NCI-H2171 (cell line): Measurements from ENCODE around the gene DAD1.
"Not testable (repeated sequence)": the region's sequence is repeated elsewhere in the genome, so short reads cannot be mapped to it uniquely, and the experiment has no call there.

Source experiments
- DNase-seq: peaks from one replicate; lab custom pipeline; 2025; lab: John Stamatoyannopoulos, UW

Gene DAD1

GRCh38 chr14:22567437-22567836, 21.6 kb downstream of the DAD1 start:
- no peak for DNase-seq

DNA sequence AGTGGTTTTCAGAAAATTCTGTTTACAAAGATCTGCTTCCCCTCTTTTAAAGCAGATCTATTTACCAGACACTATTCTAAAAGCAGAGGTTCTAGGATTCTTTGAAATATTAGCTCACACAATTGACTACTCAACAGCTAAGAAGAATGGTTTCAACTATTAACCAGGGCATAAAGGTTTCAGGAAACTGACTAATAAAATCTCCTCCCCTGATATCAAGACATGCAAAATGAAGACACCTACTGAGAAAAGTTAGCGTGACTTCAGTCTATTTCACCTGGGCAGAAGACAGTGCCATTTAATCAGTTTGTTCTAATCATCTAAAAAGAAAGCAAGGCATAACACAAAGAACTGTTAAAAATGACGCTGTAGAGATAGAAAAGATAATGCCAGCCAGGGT, 22.2 kb downstream of the DAD1 start:
- DNase-seq, result no peak

DNA sequence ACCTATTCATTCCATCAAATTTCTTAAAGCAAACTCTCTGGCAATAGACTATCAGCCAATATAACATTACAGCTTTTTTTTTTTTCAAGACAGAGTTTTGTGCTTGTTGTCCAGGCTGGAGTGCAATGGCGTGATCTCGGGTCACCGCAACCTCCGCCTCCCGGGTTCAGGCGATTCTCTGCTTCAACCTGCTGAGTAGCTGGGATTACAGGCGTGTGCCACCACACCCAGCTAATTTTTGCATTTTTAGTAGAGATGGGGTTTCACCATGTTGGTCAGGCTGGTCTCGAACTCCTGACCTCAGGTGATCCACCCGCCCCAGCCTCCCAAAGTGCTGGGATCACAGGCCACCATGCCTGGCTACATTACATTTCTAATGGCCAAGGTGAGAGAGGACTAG, 22.8 kb downstream of the DAD1 start:
- not testable (repeated sequence) for DNase-seq

GRCh38 chr14:22565391-22565945, 23.6 kb downstream of the DAD1 start:
- no peak for DNase-seq

- DNase-seq, result no peak
Observed at GRCh38 chr14:22564463-22564862, 24.6 kb downstream of the DAD1 start.

GRCh38 chr14:22563987-22564386, 25.0 kb downstream of the DAD1 start:
- no peak for DNase-seq

DNA sequence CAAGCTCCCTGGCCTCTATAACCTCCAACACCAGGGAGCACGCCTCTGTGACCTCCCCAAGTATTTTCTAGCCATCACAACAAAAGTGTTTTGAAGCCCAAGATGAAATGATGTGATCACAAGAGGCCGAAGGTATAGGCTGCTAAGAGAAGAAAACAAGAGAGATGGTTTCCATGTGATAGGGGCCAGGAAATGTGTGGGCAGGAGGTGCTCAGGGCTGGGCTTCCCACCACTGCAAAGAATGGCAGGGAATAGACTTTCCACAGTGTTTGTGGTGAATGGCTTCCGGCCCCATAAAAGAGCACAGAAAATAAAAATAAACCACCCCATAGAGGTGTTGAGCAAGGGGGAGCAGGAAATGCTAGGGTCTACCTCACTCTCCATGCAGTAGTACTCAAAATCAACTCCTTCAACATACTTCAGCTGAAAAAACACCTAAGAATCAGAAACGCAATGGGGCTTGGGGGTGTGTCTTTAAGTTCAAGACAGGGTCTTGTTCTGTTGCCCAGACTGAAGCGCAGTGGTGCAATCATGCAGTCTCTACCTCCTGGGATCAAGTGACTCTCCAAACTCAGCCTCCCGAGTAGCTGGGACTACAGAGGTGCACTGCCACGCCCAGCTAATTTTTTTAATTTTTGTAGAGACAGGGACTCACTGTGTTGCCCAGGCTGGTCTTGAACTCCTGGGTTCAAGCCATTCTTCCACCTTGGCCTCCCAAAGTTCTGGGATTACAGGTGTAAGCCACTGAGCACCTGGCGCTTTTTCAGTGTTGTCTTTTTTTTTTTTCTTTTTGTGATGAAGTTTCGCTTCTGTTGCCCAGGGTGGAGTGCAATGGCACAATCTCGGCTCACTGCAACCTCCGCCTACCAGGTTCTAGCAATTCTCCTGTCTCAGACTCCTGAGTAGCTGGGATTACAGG, 27.1 kb downstream of the DAD1 start:
- DNase-seq, result no peak

- no peak for DNase-seq
Observed at GRCh38 chr14:22561366-22561660, 27.7 kb downstream of the DAD1 start.

DNA sequence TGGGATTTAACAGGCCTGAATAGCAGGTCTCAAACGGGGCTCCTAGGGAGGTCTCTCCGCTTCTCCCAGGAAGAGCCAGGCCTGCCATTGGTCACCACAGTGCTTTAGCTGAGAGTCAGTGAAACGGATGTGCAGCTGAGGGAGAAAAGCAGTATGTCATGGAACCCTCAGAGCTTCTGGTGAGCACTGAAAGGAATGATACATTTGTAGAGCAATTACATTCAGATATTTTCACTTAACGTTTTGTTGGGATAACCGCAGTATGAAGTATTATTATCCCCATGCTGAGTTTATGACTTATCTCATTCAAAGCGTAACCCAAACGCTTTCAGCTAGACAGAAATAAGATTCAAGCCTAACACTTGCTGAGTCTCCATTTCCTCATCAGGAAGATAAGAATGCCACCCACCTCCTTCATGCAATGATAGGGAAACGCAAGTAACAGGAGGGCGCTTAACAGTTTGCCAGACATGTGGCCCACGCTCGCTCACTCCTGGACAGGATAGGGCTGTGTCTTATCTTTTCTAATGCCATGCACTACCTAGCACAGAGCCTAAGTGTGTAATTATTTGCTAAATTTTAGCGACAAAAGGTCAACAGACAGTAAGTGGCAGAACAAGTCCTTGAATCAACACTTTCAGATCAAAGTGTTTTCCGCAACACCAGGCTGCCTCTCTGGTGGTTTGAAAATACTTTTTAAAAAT, 28.2 kb downstream of the DAD1 start:
- DNase-seq, result no peak

- DNase-seq, result no peak
Observed at GRCh38 chr14:22559041-22559440, 30.0 kb downstream of the DAD1 start.

DNA sequence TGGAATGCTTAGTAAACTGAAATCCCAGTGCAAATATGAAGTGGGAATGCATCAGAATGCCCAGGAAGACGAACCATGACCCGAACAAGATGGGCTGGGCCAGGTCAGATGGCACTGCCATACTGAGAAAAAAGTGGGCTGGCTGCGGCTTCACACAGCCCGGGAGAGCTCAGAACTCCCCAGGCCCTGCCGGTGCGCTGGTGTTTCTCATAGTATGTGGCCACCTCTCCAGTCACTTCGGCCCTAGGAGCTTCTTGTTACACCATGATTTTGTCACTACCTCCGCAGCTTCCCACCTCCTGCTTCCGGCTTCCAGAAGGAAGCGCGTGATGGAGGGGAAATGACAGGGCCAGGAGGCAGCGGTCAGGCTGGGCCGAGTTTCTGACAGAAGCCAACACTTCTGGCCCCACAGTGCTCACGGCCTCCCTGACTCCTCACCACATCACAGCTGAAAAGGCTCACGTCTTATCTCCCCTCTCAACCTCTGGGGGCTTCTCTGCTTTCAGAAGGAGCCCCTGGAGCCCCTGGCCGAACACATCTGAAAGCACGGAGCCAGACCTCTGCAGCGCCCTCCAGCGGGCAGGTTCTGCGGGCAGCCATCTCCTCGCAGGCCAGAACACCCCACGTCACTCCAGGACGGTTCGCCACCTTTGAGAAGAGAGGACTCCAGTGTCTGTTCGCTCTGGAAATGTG, 30.7 kb downstream of the DAD1 start:
- DNase-seq, result no peak

GRCh38 chr14:22557846-22558220, 31.2 kb downstream of the DAD1 start:
- no peak for DNase-seq

- peak; percentile 94 for DNase-seq
Observed at GRCh38 chr14:22556990-22557623, 31.9 kb downstream of the DAD1 start.

DNA sequence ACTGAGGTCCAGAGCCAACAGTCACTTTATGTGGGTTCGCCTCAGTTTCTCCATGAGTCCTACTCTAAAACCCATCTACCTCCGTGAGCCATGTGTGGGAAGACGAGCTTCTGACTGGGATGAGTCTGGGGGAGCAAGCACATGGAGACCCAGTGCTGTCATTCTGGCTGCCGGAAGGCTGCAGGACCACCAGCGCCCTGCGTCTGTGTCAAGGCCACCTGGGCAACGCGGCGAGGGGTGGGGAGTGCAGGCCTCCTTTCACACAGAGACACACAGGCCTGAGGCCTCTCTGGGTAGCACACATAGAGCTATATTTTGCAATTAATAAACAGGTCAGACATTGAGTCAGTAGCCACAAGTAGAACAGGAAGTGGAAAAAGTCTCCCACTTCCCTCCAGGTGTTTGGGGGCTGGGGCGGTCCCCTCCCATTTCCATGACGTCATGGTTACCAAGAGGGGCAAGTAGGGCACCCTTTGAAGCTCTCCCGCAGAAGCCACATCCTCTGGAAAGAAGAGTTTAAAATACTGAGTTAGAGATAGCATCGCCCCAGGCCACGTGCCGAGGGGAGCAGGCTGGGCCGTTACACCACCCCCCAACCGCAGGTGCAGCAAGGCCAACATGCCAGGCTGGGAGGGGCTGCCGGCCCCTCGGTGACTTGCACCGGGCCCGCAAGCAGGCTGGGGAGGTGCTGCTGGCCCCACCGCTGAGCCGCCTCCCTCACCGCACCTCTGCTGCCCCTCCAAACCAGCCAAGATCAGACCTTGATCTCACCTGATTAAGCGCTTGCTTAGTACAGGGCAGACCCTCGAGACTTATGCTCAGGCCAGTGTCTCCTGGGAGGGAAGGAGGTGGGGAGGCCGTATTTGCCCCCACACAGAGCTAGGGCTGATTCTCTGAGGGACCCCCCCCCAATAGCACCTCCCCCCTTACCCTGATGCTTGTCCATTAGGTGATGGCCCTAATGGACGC, 32.7 kb downstream of the DAD1 start:
- no peak for DNase-seq

DNA sequence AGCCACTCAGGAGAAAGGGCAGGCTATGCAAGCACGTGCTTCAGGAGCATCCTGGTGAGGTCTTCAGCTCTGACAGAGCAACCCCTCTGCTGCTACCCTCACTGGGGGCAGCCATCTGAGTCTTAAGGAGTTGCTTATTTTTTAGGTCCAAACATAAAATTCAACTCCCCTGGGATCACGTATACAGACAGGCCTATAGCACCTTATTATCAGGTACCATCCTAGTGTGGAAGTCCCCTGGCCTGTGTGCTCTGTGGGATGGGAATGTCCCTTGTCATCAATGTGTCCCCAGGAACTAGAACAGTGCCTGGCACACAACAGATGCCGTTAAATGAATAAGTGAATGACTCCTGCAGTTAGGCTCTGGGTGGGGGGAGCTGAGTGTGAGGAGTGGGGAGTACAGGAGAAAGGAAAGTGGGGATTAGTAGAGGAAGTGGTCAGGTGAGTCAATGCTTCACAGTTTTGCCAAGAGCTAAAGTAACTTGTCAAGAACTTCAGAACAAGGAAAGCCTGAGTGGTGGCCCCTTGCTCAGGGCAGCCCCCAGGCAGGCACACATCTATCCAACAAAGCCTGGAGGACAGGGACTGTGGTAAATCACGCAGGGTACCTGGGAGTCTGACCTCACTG, 33.5 kb downstream of the DAD1 start:
- DNase-seq, result no peak

GRCh38 chr14:22554498-22555383, 34.3 kb downstream of the DAD1 start:
- no peak for DNase-seq

DNA sequence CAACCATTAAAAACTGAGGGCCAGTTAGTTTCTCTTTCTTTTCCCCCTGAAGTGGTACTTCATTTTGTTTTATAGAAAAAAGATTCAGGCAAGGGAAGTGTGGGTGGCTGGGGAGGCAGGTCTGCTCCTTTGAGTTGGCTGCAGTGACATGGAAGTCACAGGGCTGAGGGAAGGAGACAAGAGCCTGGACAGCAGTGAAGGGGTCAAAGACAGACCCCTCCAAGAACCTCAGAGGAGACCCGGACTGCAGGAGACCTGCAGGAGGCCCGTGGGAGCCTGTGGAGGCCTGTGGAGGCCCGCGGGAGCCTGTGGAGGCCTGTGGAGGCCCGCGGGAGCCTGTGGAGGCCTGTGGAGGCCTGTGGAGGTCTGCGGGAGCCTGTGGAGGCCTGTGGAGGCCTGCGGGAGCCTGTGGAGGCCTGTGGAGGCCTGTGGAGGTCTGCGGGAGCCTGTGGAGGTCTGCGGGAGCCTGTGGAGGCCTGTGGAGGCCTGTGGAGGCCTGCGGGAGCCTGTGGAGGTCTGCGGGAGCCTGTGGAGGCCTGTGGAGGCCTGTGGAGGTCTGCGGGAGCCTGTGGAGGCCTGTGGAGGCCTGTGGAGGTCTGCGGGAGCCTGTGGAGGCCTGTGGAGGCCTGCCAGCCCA, 35.0 kb downstream of the DAD1 start:
- not testable (repeated sequence) for DNase-seq

- no peak for DNase-seq
Observed at GRCh38 chr14:22553445-22553844, 35.6 kb downstream of the DAD1 start.

DNA sequence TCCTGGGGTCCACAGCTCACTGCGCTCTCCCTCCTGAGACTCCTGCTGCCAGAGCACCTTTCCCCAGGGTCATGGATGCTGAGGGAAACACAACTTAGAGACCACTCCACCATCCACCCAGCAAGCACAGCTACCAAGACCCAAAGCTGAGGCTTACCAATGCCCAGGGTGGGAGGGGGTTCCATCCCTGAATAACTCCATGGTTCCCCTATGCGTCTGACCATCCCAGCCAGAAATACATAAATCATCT, 36.3 kb downstream of the DAD1 start:
- no peak for DNase-seq
